ENCODE results near the gene CALD1.

The CALD1 gene

GRCh38 chr7:134783294-134784069 is 4.0 kb downstream of the CALD1 start:
- 0 out of 2 replicates have a peak, but pooled peaks cover 3% of the 10 kb centered on the region for H3K9me2 ChIP-seq (replicated peaks; ENCODE audit: low read depth, low read length)
- no peaks in the 10 kb centered on the region for H3K9me3 ChIP-seq (ENCODE audit: insufficient read depth, low read depth, low read length)
- TF ChIP-seq EZH2phosphoT487 (IDR thresholded peaks at IDR 0.05; ENCODE audit: borderline replicate concordance) = no peak
- no peak for TF ChIP-seq CTCF (conservative IDR thresholded peaks at IDR 0.05; ENCODE audit: low read length)
- H3K4me2 ChIP-seq (ENCODE audit: low read depth, low read length, poor library complexity, severe bottlenecking) = no peak overlapping the region
- no peak overlapping the region for H3K4me3 ChIP-seq (ENCODE audit: low read length, poor library complexity, severe bottlenecking)
- no peaks in the 10 kb centered on the region for H3K4me1 ChIP-seq (ENCODE audit: insufficient read depth, low read length, poor library complexity, severe bottlenecking)
- H3F3A ChIP-seq (ENCODE audit: low read depth) = no peaks in the 10 kb centered on the region
- no peak overlapping the region for H3K9ac ChIP-seq (ENCODE audit: low read depth, low read length, poor library complexity, severe bottlenecking)
- no peak overlapping the region for H2AFZ ChIP-seq (ENCODE audit: low read length)
- H3K79me2 ChIP-seq (ENCODE audit: insufficient read depth, low read length) = no peaks in the 10 kb centered on the region
- no peaks in the 10 kb centered on the region for H3K27me3 ChIP-seq (ENCODE audit: insufficient read depth, low read length, poor library complexity, severe bottlenecking)
- no peaks in the 10 kb centered on the region for H4K20me1 ChIP-seq (ENCODE audit: insufficient read depth, low read length, poor library complexity, severe bottlenecking)
- no peaks in the 10 kb centered on the region for H3K36me3 ChIP-seq (ENCODE audit: insufficient read depth, low read length)

GRCh38 chr7:134784251-134785049 is 5.0 kb downstream of the CALD1 start:
- Histone ChIP-seq H3K9me3 (ENCODE audit: insufficient read depth, low read depth, low read length) (no peaks in the 10 kb centered on the region), H3K27me3 (ENCODE audit: insufficient read depth, low read length, poor library complexity, severe bottlenecking) (no peaks in the 10 kb centered on the region), H3K4me1 (ENCODE audit: insufficient read depth, low read length, poor library complexity, severe bottlenecking) (no peaks in the 10 kb centered on the region), H3K9ac (ENCODE audit: low read depth, low read length, poor library complexity, severe bottlenecking) (no peak overlapping the region), H3K36me3 (ENCODE audit: insufficient read depth, low read length) (no peaks in the 10 kb centered on the region), H3K9me2 (replicated peaks; ENCODE audit: low read depth, low read length) (0 out of 2 replicates have a peak, but pooled peaks cover 3% of the 10 kb centered on the region), H3K4me2 (ENCODE audit: low read depth, low read length, poor library complexity, severe bottlenecking) (no peak overlapping the region), H3F3A (ENCODE audit: low read depth) (no peaks in the 10 kb centered on the region), H4K20me1 (ENCODE audit: insufficient read depth, low read length, poor library complexity, severe bottlenecking) (no peaks in the 10 kb centered on the region), H2AFZ (ENCODE audit: low read length) (no peak overlapping the region), H3K79me2 (ENCODE audit: insufficient read depth, low read length) (no peaks in the 10 kb centered on the region), H3K4me3 (ENCODE audit: low read length, poor library complexity, severe bottlenecking) (no peak overlapping the region)
- TF ChIP-seq EZH2phosphoT487 (IDR thresholded peaks at IDR 0.05; ENCODE audit: borderline replicate concordance) (no peak), CTCF (conservative IDR thresholded peaks at IDR 0.05; ENCODE audit: low read length) (no peak)

GRCh38 chr7:134785842-134786241 is 6.4 kb downstream of the CALD1 start:
- H3K9ac ChIP-seq (ENCODE audit: low read depth, low read length, poor library complexity, severe bottlenecking) = no peak overlapping the region
- no peaks in the 10 kb centered on the region for H3K4me1 ChIP-seq (ENCODE audit: insufficient read depth, low read length, poor library complexity, severe bottlenecking)
- H3K27me3 ChIP-seq (ENCODE audit: insufficient read depth, low read length, poor library complexity, severe bottlenecking) = no peaks in the 10 kb centered on the region
- H3K4me3 ChIP-seq (ENCODE audit: low read length, poor library complexity, severe bottlenecking) = no peak overlapping the region
- H3K79me2 ChIP-seq (ENCODE audit: insufficient read depth, low read length) = no peaks in the 10 kb centered on the region
- H3F3A ChIP-seq (ENCODE audit: low read depth) = no peaks in the 10 kb centered on the region
- H3K36me3 ChIP-seq (ENCODE audit: insufficient read depth, low read length) = no peaks in the 10 kb centered on the region
- H3K9me3 ChIP-seq (ENCODE audit: insufficient read depth, low read depth, low read length) = no peaks in the 10 kb centered on the region
- TF ChIP-seq EZH2phosphoT487 (IDR thresholded peaks at IDR 0.05; ENCODE audit: borderline replicate concordance) (no peak), CTCF (conservative IDR thresholded peaks at IDR 0.05; ENCODE audit: low read length) (no peak)
- H2AFZ ChIP-seq (ENCODE audit: low read length) = no peak overlapping the region
- H3K4me2 ChIP-seq (ENCODE audit: low read depth, low read length, poor library complexity, severe bottlenecking) = no peak overlapping the region
- 0 out of 2 replicates have a peak, but pooled peaks cover 6% of the 10 kb centered on the region for H3K9me2 ChIP-seq (replicated peaks; ENCODE audit: low read depth, low read length)
- H4K20me1 ChIP-seq (ENCODE audit: insufficient read depth, low read length, poor library complexity, severe bottlenecking) = no peaks in the 10 kb centered on the region

Data from Loucy (cell line).